Neural progenitor cell (in vitro differentiated cells): Measurements from ENCODE around the gene TIGIT. TPM values are rescaled to one million over a fixed set of nuclear protein-coding genes. Genes with fewer than 3 reads are reported as not detected.

Experiments
- DNase-seq: peaks from one replicate; pipeline ENCODE4 v3.0.0-alpha.2; 2016; ENCODE audit warnings: low spot score
- H2AFZ ChIP-seq: fragments of 200-600 bp; sonication (generic); replicated peaks from 2 replicates; pipeline ENCODE4 v1.6.1; 2016; ENCODE audit warnings: antibody characterized with exemption
- H3F3A ChIP-seq: fragments of 200-600 bp; sonication (generic); 2 replicates; pipeline ENCODE4 v1.6.1; 2016; ENCODE audit warnings: antibody characterized with exemption, low read depth
- H3K27ac ChIP-seq: fragments of 200-600 bp; sonication (generic); 2 replicates; pipeline ENCODE4 v1.5.1; 2016; ENCODE audit warnings: mild to moderate bottlenecking
- H3K27me3 ChIP-seq: fragments of 200-600 bp; sonication (generic); 2 replicates; pipeline ENCODE4 v1.6.1; 2016; ENCODE audit warnings: mild to moderate bottlenecking, moderate library complexity
- H3K36me3 ChIP-seq: fragments of 200-600 bp; sonication (generic); 2 replicates; pipeline ENCODE4 v1.5.1; 2016
- H3K4me1 ChIP-seq: fragments of 200-600 bp; sonication (generic); 2 replicates; pipeline ENCODE4 v1.6.1; 2016; ENCODE audit warnings: mixed run types
- H3K4me2 ChIP-seq: fragments of 200-600 bp; sonication (generic); 2 replicates; pipeline ENCODE4 v1.6.1; 2016
- H3K4me3 ChIP-seq: fragments of 200-600 bp; sonication (generic); 2 replicates; pipeline ENCODE4 v1.5.1; 2016
- H3K79me2 ChIP-seq: fragments of 200-600 bp; sonication (generic); 2 replicates; pipeline ENCODE4 v1.6.1; 2016; ENCODE audit warnings: low read depth
- H3K9ac ChIP-seq: fragments of 200-600 bp; sonication (generic); 2 replicates; pipeline ENCODE4 v1.6.1; 2016
- H3K9me3 ChIP-seq: fragments of 200-600 bp; sonication (generic); 2 replicates; pipeline ENCODE4 v1.5.1; 2016; ENCODE audit warnings: low read depth
- H4K20me1 ChIP-seq: fragments of 200-600 bp; sonication (generic); 2 replicates; pipeline ENCODE4 v1.6.1; 2016; ENCODE audit warnings: low read depth
- H3K27ac Mint-ChIP-seq: 3 replicates; pipeline ENCODE4 v1.8.0; 2021; ENCODE audit warnings: mixed read lengths
- H3K27me3 Mint-ChIP-seq: 2 replicates; pipeline ENCODE4 v1.8.0; 2022; ENCODE audit warnings: low read depth, mild to moderate bottlenecking, inconsistent platforms, moderate library complexity, mixed read lengths; ENCODE audit not compliant: insufficient read depth
- H3K36me3 Mint-ChIP-seq: 3 replicates; pipeline ENCODE4 v1.8.0; 2021; ENCODE audit warnings: mixed read lengths
- H3K4me1 Mint-ChIP-seq: 3 replicates; pipeline ENCODE4 v1.8.0; 2021; ENCODE audit warnings: mixed read lengths
- H3K4me3 Mint-ChIP-seq: 3 replicates; pipeline ENCODE4 v1.8.0; 2021; ENCODE audit warnings: mild to moderate bottlenecking, moderate library complexity, mixed read lengths
- H3K9me3 Mint-ChIP-seq: 3 replicates; pipeline ENCODE4 v1.8.0; 2020; ENCODE audit warnings: mixed read lengths
- CTCF ChIP-seq: fragments of 200-600 bp; sonication (generic); IDR thresholded peaks from 2 replicates; pipeline ENCODE4 v1.5.1; 2017; ENCODE audit warnings: antibody characterized with exemption, mild to moderate bottlenecking
- EZH2 ChIP-seq: fragments of 200-600 bp; sonication (generic); IDR thresholded peaks from 2 replicates; pipeline ENCODE4 v1.6.1; 2017; ENCODE audit warnings: antibody characterized with exemption, mild to moderate bottlenecking, moderate library complexity
- EZH2phosphoT487 ChIP-seq: fragments of 200-600 bp; sonication (generic); IDR thresholded peaks from 2 replicates; pipeline ENCODE4 v1.6.1; 2017; ENCODE audit warnings: antibody characterized with exemption
- total RNA-seq: library from RNA; depleted of rRNA; stranded (reverse); fragments of >200 nt; gene quantifications from 2 replicates; pipeline ENCODE4 v1.2.3, GENCODE V29; 2015; ENCODE audit warnings: low replicate concordance

TIGIT gene
- total RNA-seq, 1 donor from 2014 or later, result not detected

GRCh38 chr3:114295946-114296345 is 2.1 kb downstream of the TIGIT start:
- no peaks in the 10 kb centered on the region for H3K27me3 ChIP-seq
- TF ChIP-seq EZH2 (no peak), EZH2phosphoT487 (no peak)
- no peaks in the 10 kb centered on the region for H3K36me3 Mint-ChIP-seq

GRCh38 chr3:114299421-114299820 is 5.6 kb downstream of the TIGIT start:
- Histone ChIP-seq H2AFZ (no peak overlapping the region), H3K4me2 (no peak overlapping the region), H3K27me3 (no peaks in the 10 kb centered on the region), H3K4me3 (no peak overlapping the region), H3K4me1 (no peaks in the 10 kb centered on the region), H4K20me1 (no peaks in the 10 kb centered on the region), H3K79me2 (no peaks in the 10 kb centered on the region), H3K9ac (no peak overlapping the region), H3K27ac (no peak overlapping the region), H3K36me3 (no peaks in the 10 kb centered on the region), H3K9me3 (no peaks in the 10 kb centered on the region), H3F3A (no peaks in the 10 kb centered on the region)
- no peaks in the 10 kb centered on the region for H3K9me3 Mint-ChIP-seq
- H3K27ac Mint-ChIP-seq, result no peak overlapping the region
- H3K36me3 Mint-ChIP-seq, result no peaks in the 10 kb centered on the region
- peak; percentile 52 for DNase-seq
- TF ChIP-seq EZH2 (no peak), CTCF (peak; percentile 45)
- H3K4me3 Mint-ChIP-seq, result no peak overlapping the region
- H3K27me3 Mint-ChIP-seq, result peaks cover 4% of the 10 kb centered on the region
- no peaks in the 10 kb centered on the region for H3K4me1 Mint-ChIP-seq

More at GRCh38 chr3:114295946-114296345, 2.1 kb downstream of the TIGIT start:
- Histone ChIP-seq H3K27ac (no peak overlapping the region), H3F3A (no peaks in the 10 kb centered on the region), H3K9ac (no peak overlapping the region), H3K79me2 (no peaks in the 10 kb centered on the region), H2AFZ (no peak overlapping the region), H4K20me1 (no peaks in the 10 kb centered on the region), H3K9me3 (no peaks in the 10 kb centered on the region), H3K4me2 (no peak overlapping the region), H3K4me1 (no peaks in the 10 kb centered on the region), H3K36me3 (no peaks in the 10 kb centered on the region), H3K4me3 (no peak overlapping the region)
- Mint-ChIP-seq H3K4me3 (no peak overlapping the region), H3K4me1 (no peaks in the 10 kb centered on the region), H3K27me3 (peaks cover 7% of the 10 kb centered on the region), H3K27ac (no peak overlapping the region), H3K9me3 (no peaks in the 10 kb centered on the region)
- no peak for DNase-seq

- Histone ChIP-seq H3F3A (no peaks in the 10 kb centered on the region), H3K9me3 (no peaks in the 10 kb centered on the region), H3K4me3 (no peak overlapping the region), H3K9ac (no peak overlapping the region), H3K4me2 (no peak overlapping the region), H3K4me1 (no peaks in the 10 kb centered on the region), H4K20me1 (no peaks in the 10 kb centered on the region), H3K27me3 (no peaks in the 10 kb centered on the region), H3K27ac (no peak overlapping the region), H3K79me2 (no peaks in the 10 kb centered on the region), H2AFZ (no peak overlapping the region), H3K36me3 (no peaks in the 10 kb centered on the region)
- no peaks in the 10 kb centered on the region for H3K9me3 Mint-ChIP-seq
- H3K36me3 Mint-ChIP-seq, result no peaks in the 10 kb centered on the region
- no peaks in the 10 kb centered on the region for H3K4me1 Mint-ChIP-seq
- peaks cover 4% of the 10 kb centered on the region for H3K27me3 Mint-ChIP-seq
- TF ChIP-seq CTCF (no peak), EZH2 (no peak), EZH2phosphoT487 (no peak)
- no peak overlapping the region for H3K4me3 Mint-ChIP-seq
- H3K27ac Mint-ChIP-seq, result no peak overlapping the region
- DNase-seq, result no peak
These were observed 6.3 kb downstream of the TIGIT start for GRCh38 chr3:114299941-114300624.

GRCh38 chr3:114307222-114307830 is 13.5 kb downstream of the TIGIT start:
- Mint-ChIP-seq H3K4me1 (no peaks in the 10 kb centered on the region), H3K36me3 (no peaks in the 10 kb centered on the region), H3K9me3 (no peaks in the 10 kb centered on the region), H3K27me3 (peaks cover 5% of the 10 kb centered on the region), H3K27ac (peak overlapping the region; percentile 7), H3K4me3 (no peak overlapping the region)
- Histone ChIP-seq H3K9me3 (no peaks in the 10 kb centered on the region), H3K4me2 (no peak overlapping the region), H3K4me3 (no peak overlapping the region), H3K4me1 (peaks cover 4% of the 10 kb centered on the region), H3K27me3 (no peaks in the 10 kb centered on the region), H4K20me1 (no peaks in the 10 kb centered on the region), H2AFZ (peak overlapping the region; percentile 4), H3K36me3 (no peaks in the 10 kb centered on the region), H3K27ac (no peak overlapping the region), H3F3A (no peaks in the 10 kb centered on the region), H3K79me2 (no peaks in the 10 kb centered on the region), H3K9ac (no peak overlapping the region)
- no peak for TF ChIP-seq CTCF
- DNase-seq, result no peak
